ENCODE results near the gene PGM5.
"Not testable (repeated sequence)": the region's sequence is repeated elsewhere in the genome, so short reads cannot be mapped to it uniquely, and the experiment has no call there.

PGM5 gene

GRCh38 chr9:68356380-68357118 is at the start of gene PGM5:
Gene PGM5, plus strand, starts transcription at chr9:68356611. Its CDS starts 517 bp downstream, at chr9:68357128.
- H3K27ac ChIP-seq; CTCF ChIA-PET; DNase-seq (ENCODE audit: low spot score); POLR2A ChIA-PET (ENCODE audit: low non-redundant PET): not testable (repeated sequence)

GRCh38 chr9:68307127-68307526 is 49.3 kb upstream of the PGM5 start:
- H3K27ac ChIP-seq; DNase-seq (ENCODE audit: low spot score); POLR2A ChIA-PET (ENCODE audit: low non-redundant PET); CTCF ChIA-PET: not testable (repeated sequence)

GRCh38 chr9:68307654-68308053 is 48.8 kb upstream of the PGM5 start:
- H3K27ac ChIP-seq; DNase-seq (ENCODE audit: low spot score); CTCF ChIA-PET; POLR2A ChIA-PET (ENCODE audit: low non-redundant PET): not testable (repeated sequence)

- H3K27ac ChIP-seq; CTCF ChIA-PET; POLR2A ChIA-PET (ENCODE audit: low non-redundant PET); DNase-seq (ENCODE audit: low spot score): not testable (repeated sequence)
Observed at GRCh38 chr9:68311208-68311607, 45.2 kb upstream of the PGM5 start.

GRCh38 chr9:68318209-68318608 is 38.2 kb upstream of the PGM5 start:
- CTCF ChIA-PET; H3K27ac ChIP-seq; DNase-seq (ENCODE audit: low spot score); POLR2A ChIA-PET (ENCODE audit: low non-redundant PET): not testable (repeated sequence)

GRCh38 chr9:68323749-68324148 is 32.7 kb upstream of the PGM5 start:
- POLR2A ChIA-PET (ENCODE audit: low non-redundant PET); DNase-seq (ENCODE audit: low spot score); H3K27ac ChIP-seq; CTCF ChIA-PET: not testable (repeated sequence)

- POLR2A ChIA-PET (ENCODE audit: low non-redundant PET); CTCF ChIA-PET: not testable (repeated sequence)
Observed at GRCh38 chr9:68324518-68324917, 31.9 kb upstream of the PGM5 start.

GRCh38 chr9:68329106-68329505 is 27.3 kb upstream of the PGM5 start:
- H3K27ac ChIP-seq; POLR2A ChIA-PET (ENCODE audit: low non-redundant PET); CTCF ChIA-PET; DNase-seq (ENCODE audit: low spot score): not testable (repeated sequence)

More at GRCh38 chr9:68324518-68324917, 31.9 kb upstream of the PGM5 start:
- H3K27ac ChIP-seq; DNase-seq (ENCODE audit: low spot score): not testable (repeated sequence)

GRCh38 chr9:68330531-68331173 is 25.8 kb upstream of the PGM5 start:
- DNase-seq (ENCODE audit: low spot score); H3K27ac ChIP-seq; POLR2A ChIA-PET (ENCODE audit: low non-redundant PET); CTCF ChIA-PET: not testable (repeated sequence)

- DNase-seq (ENCODE audit: low spot score) = not testable (repeated sequence)
Observed at GRCh38 chr9:68332122-68332521, 24.3 kb upstream of the PGM5 start.

GRCh38 chr9:68335935-68336334 is 20.5 kb upstream of the PGM5 start:
- POLR2A ChIA-PET (ENCODE audit: low non-redundant PET); CTCF ChIA-PET; DNase-seq (ENCODE audit: low spot score); H3K27ac ChIP-seq: not testable (repeated sequence)

More at GRCh38 chr9:68332122-68332521, 24.3 kb upstream of the PGM5 start:
- POLR2A ChIA-PET (ENCODE audit: low non-redundant PET); CTCF ChIA-PET; H3K27ac ChIP-seq: not testable (repeated sequence)

- POLR2A ChIA-PET (ENCODE audit: low non-redundant PET) = not testable (repeated sequence)
Observed at GRCh38 chr9:68336639-68337339, 19.6 kb upstream of the PGM5 start.

GRCh38 chr9:68338000-68338399 is 18.4 kb upstream of the PGM5 start:
- H3K27ac ChIP-seq; POLR2A ChIA-PET (ENCODE audit: low non-redundant PET); CTCF ChIA-PET; DNase-seq (ENCODE audit: low spot score): not testable (repeated sequence)

More at GRCh38 chr9:68336639-68337339, 19.6 kb upstream of the PGM5 start:
- DNase-seq (ENCODE audit: low spot score); H3K27ac ChIP-seq; CTCF ChIA-PET: not testable (repeated sequence)
